Naive thymus-derived CD8-positive, alpha-beta T cell (primary cell): ENCODE data around the gene INPP4A. TPM values are rescaled to one million over a fixed set of nuclear protein-coding genes. Genes with fewer than 3 reads are reported as not detected.

Source experiments
- ATAC-seq, 2 donors: fragments of 150-1000 bp; cut with Tn5 transposase in 1 of 2; sonication (Bioruptor Pico), chemical (Tn5 transposase) in 1 of 2; 1 replicate in 1 of 2; 2 replicates in 1 of 2; pipeline ENCODE4 v1.10.0; 2021; ENCODE audit warnings: mild to moderate bottlenecking in 2 of 2, moderate library complexity in 2 of 2
- POLR2A ChIA-PET: fragments of 350-600 bp; sonication (Branson Sonifier 250); formaldehyde crosslinking; loops from one replicate; lab custom pipeline; 2021; ENCODE audit warnings: antibody characterized with exemption; lab: Charles Lee
- DNase-seq, 10 donors: peaks; one replicate each; pipeline versions ENCODE4 v3.0.0 to v3.0.0-alpha.2; 2020 to 2022
- H3K27ac Mint-ChIP-seq, 10 donors: one replicate each; pipeline ENCODE4 v1.8.0; 2020 to 2022; ENCODE audit warnings: mild to moderate bottlenecking in 10 of 10, mixed read lengths in 10 of 10, moderate library complexity in 4 of 10, inconsistent platforms in 1 of 10
- H3K27me3 Mint-ChIP-seq, 5 donors: one replicate each; pipeline ENCODE4 v1.8.0; 2021 to 2022; ENCODE audit warnings: mixed read lengths in 5 of 5
- H3K36me3 Mint-ChIP-seq, 3 donors: one replicate each; pipeline ENCODE4 v1.8.0; 2020 to 2022; ENCODE audit warnings: mixed read lengths in 3 of 3, mild to moderate bottlenecking in 2 of 3, inconsistent platforms in 1 of 3
- H3K4me1 Mint-ChIP-seq, 4 donors: one replicate each; pipeline ENCODE4 v1.8.0; 2021 to 2022; ENCODE audit warnings: mixed read lengths in 4 of 4
- H3K4me3 Mint-ChIP-seq, 10 donors: one replicate each; pipeline ENCODE4 v1.8.0; 2020 to 2022; ENCODE audit warnings: mild to moderate bottlenecking in 10 of 10, mixed read lengths in 10 of 10, moderate library complexity in 6 of 10, inconsistent platforms in 1 of 10
- H3K9me3 Mint-ChIP-seq, 9 donors: one replicate each; pipeline ENCODE4 v1.8.0; 2020 to 2022; ENCODE audit warnings: mixed read lengths in 9 of 9, mild to moderate bottlenecking in 3 of 9, inconsistent platforms in 1 of 9, moderate library complexity in 1 of 9
- polyA plus RNA-seq, 3 donors: library from polyadenylated mRNA; unstranded; fragments of 300-500 nt; fragmentation: Illumina TruSeq; gene quantifications; one replicate each; pipeline ENCODE4 v1.2.3, GENCODE V29; 2021
- total RNA-seq, 8 experiments: library from RNA in 2 of 8; stranded (reverse) in 2 of 8; gene quantifications; one replicate each; pipeline ENCODE4 v1.2.3 and lab custom pipeline; 2021 to 2026

The INPP4A gene
- total and polyA plus RNA-seq, 5 experiments from 2014 or later = 37.7 to 141 (median 64.3) TPM

DNA sequence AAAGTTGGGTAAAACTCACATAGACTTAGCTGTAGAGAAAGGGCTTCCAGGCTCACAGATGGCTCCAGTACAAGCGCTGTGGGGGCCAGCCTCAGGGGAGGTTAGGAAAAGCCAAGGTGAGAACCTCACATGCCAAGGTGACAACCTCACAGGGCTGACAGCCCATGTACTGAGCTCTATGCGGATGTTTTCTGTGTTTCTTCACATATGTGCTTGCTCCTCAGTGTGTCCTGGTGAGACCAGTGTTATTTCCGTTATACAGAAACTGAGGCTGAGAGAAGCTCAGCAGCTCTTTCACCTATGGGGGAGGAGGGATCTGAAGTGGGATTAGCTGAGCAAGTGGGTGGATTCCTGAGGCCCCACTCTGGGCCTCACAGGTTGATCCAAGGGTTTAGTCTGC is 67.3 kb downstream of the INPP4A start:
- POLR2A ChIA-PET = no interaction called here
- ATAC-seq (no peak), DNase-seq (no peak)
- Mint-ChIP-seq H3K36me3 (peaks cover 0 to 12% (median 3%) of the 10 kb centered on the region in 3 donors), H3K4me1 (peaks cover 57 to 99% (median 95%) of the 10 kb centered on the region in 4 donors), H3K27me3 (no peaks in the 10 kb centered on the region), H3K27ac (peak overlapping the region; percentile 14 to 96 (median 80)), H3K9me3 (no peaks in the 10 kb centered on the region), H3K4me3 (peak overlapping the region in 1 of 10 donors; percentile 23)

GRCh38 chr2:98512699-98513098 is 68.0 kb downstream of the INPP4A start:
- Mint-ChIP-seq H3K27ac (peak overlapping the region in 8 of 10 donors; percentile 52 to 92 (median 78)), H3K4me3 (no peak overlapping the region), H3K4me1 (peaks cover 59 to 99% (median 95%) of the 10 kb centered on the region in 4 donors), H3K36me3 (peaks cover 0 to 8% (median 0%) of the 10 kb centered on the region in 3 donors), H3K27me3 (no peaks in the 10 kb centered on the region), H3K9me3 (no peaks in the 10 kb centered on the region)
- no peak for ATAC-seq
- no peak for DNase-seq
- POLR2A ChIA-PET = no interaction called here

DNA sequence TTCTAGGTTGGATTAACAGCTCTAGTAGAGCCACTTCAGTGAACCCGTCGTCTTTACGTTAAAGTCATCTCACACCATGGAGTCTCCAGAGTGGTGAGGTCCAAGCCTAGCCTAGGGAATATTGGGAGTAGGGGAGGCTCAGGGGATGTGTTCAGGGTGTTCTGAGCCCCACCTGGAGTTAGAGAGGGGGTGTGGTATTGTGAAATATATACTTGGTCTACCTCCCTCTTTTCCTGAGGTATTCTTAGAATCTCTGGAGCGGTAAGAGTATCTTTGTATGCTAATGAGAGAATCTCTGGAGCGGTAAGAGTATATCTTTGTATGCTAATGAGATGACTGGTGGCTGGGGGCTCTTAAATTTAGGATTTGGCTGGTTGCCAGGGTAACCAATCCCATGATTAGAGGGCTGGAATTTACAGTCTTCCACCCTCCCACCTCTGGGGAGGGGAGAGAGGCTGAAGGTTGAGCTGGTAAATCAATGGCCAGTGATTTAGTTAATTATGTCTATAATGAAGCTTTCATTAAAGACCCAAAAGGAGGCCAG is 69.5 kb downstream of the INPP4A start:
- H3K27me3 Mint-ChIP-seq = no peaks in the 10 kb centered on the region
- peak overlapping the region; percentile 57 to 92 (median 72) for H3K27ac Mint-ChIP-seq
- ATAC-seq (no peak), DNase-seq (no peak)
- peaks cover 0 to 13% (median 0%) of the 10 kb centered on the region in 3 donors for H3K36me3 Mint-ChIP-seq
- POLR2A ChIA-PET = interaction anchor here (1.4 kb wide), 2 partner anchors 26 to 49 kb away, joined by 3 to 4 read pairs; no protein-coding TSS in a partner anchor
- peak overlapping the region in 5 of 10 donors; percentile 12 to 31 (median 22) for H3K4me3 Mint-ChIP-seq
- H3K4me1 Mint-ChIP-seq = peaks cover 57 to 98% (median 93%) of the 10 kb centered on the region in 4 donors
- no peaks in the 10 kb centered on the region for H3K9me3 Mint-ChIP-seq

GRCh38 chr2:98514879-98515249 is 70.2 kb downstream of the INPP4A start:
- peak overlapping the region; percentile 46 to 91 (median 78) for H3K27ac Mint-ChIP-seq
- peaks cover 0 to 20% (median 0%) of the 10 kb centered on the region in 3 donors for H3K36me3 Mint-ChIP-seq
- H3K27me3 Mint-ChIP-seq = no peaks in the 10 kb centered on the region
- ATAC-seq (no peak), DNase-seq (no peak)
- no peaks in the 10 kb centered on the region for H3K9me3 Mint-ChIP-seq
- POLR2A ChIA-PET = interaction anchor here (0.9 to 1.4 kb wide), 3 partner anchors 27 to 68 kb away, joined by 3 to 4 read pairs (median 4); no protein-coding TSS in a partner anchor
- H3K4me1 Mint-ChIP-seq = peaks cover 54 to 93% (median 87%) of the 10 kb centered on the region in 4 donors
- H3K4me3 Mint-ChIP-seq = peak overlapping the region in 7 of 10 donors; percentile 34 to 64 (median 37)

GRCh38 chr2:98515250-98515991 is 70.8 kb downstream of the INPP4A start:
- POLR2A ChIA-PET = interaction anchor here (0.7 to 1.4 kb wide), 5 partner anchors 10 to 102 kb away, joined by 3 to 4 read pairs (median 4); no protein-coding TSS in a partner anchor
- peak in 5 of 10 donors; percentile 22 to 51 (median 39) for DNase-seq

DNA sequence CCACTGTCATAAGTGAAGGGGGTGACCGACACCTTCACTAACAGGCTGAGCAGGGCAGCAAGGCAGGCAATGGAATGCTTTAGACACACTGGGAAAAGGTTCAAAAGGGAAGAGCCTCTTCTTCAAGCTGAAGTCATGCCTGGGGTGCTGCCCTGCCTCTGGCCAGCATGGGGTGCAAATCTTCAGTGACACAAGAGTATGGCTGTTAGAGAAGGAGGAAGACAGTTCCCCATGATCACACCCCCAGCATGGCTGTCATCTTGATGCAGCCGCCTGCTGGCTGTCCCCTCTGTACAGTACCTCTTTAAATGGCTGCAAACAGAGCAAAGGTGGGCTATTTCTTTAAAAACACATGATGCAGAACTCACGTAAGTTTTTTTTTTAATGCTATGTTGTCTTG is 71.9 kb downstream of the INPP4A start:
- H3K9me3 Mint-ChIP-seq = no peaks in the 10 kb centered on the region
- H3K4me3 Mint-ChIP-seq = peak overlapping the region in 5 of 10 donors; percentile 7 to 45 (median 23)
- DNase-seq (no peak), ATAC-seq (no peak)
- peak overlapping the region; percentile 15 to 94 (median 71) for H3K27ac Mint-ChIP-seq
- no peaks in the 10 kb centered on the region for H3K27me3 Mint-ChIP-seq
- H3K4me1 Mint-ChIP-seq = peaks cover 46 to 80% (median 72%) of the 10 kb centered on the region in 4 donors
- POLR2A ChIA-PET = interaction anchor here (0.5 to 1.1 kb wide), 2 partner anchors 11 to 76 kb away, joined by 3 read pairs; no protein-coding TSS in a partner anchor
- peaks cover 0 to 34% (median 0%) of the 10 kb centered on the region in 3 donors for H3K36me3 Mint-ChIP-seq

More at GRCh38 chr2:98515250-98515991, 70.8 kb downstream of the INPP4A start:
- peak; percentile 52 to 81 for ATAC-seq
- Mint-ChIP-seq H3K27ac (peak overlapping the region; percentile 46 to 91 (median 78)), H3K9me3 (no peaks in the 10 kb centered on the region), H3K4me1 (peaks cover 50 to 88% (median 81%) of the 10 kb centered on the region in 4 donors), H3K27me3 (no peaks in the 10 kb centered on the region), H3K36me3 (peaks cover 0 to 25% (median 0%) of the 10 kb centered on the region in 3 donors), H3K4me3 (peak overlapping the region in 8 of 10 donors; percentile 26 to 64 (median 36))

- POLR2A ChIA-PET = no interaction called here
- H3K9me3 Mint-ChIP-seq = no peaks in the 10 kb centered on the region
- H3K4me3 Mint-ChIP-seq = peak overlapping the region in 2 of 10 donors; percentile 3 to 23
- H3K4me1 Mint-ChIP-seq = peaks cover 37 to 72% (median 63%) of the 10 kb centered on the region in 4 donors
- ATAC-seq (no peak), DNase-seq (no peak)
- H3K36me3 Mint-ChIP-seq = peaks cover 0 to 41% (median 4%) of the 10 kb centered on the region in 3 donors
- H3K27ac Mint-ChIP-seq = peak overlapping the region; percentile 14 to 89 (median 70)
- H3K27me3 Mint-ChIP-seq = no peaks in the 10 kb centered on the region
Observed at GRCh38 chr2:98517636-98518035, 73.0 kb downstream of the INPP4A start.

DNA sequence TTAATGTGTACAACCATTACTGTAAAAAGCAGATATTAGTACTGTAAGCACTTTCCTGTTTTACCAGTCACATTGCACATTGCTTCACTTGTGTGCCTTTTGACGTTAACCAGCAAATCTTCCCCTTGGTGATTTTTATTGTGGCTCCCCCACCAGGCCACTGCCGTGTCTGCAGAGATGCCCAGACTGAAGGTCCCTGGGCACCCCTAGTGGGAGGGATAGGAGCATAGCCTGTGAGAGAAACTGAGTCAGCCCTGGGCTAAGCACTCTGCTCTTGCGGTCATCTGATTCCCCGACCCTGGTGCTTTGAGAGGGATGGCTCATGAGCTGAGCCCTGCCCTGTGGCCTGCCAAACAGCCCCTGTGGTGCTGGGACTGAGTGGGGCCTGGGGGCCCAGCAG is 73.4 kb downstream of the INPP4A start:
- Mint-ChIP-seq H3K4me3 (no peak overlapping the region), H3K36me3 (peaks cover 0 to 45% (median 9%) of the 10 kb centered on the region in 3 donors), H3K4me1 (peaks cover 38 to 70% (median 60%) of the 10 kb centered on the region in 4 donors), H3K9me3 (no peaks in the 10 kb centered on the region), H3K27ac (peak overlapping the region in 8 of 10 donors; percentile 33 to 89 (median 70)), H3K27me3 (no peaks in the 10 kb centered on the region)
- peak; percentile 40 to 78 (median 62) for DNase-seq
- ATAC-seq = peak; percentile 78 to 90
- POLR2A ChIA-PET = interaction anchor here (0.6 kb wide), 1 partner anchor 105 kb away, joined by 3 read pairs; no protein-coding TSS in a partner anchor

- H3K4me3 Mint-ChIP-seq = no peak overlapping the region
- no peak for DNase-seq
- H3K27ac Mint-ChIP-seq = peak overlapping the region in 6 of 10 donors; percentile 7 to 81 (median 51)
- peaks cover 0 to 50% (median 9%) of the 10 kb centered on the region in 3 donors for H3K36me3 Mint-ChIP-seq
- POLR2A ChIA-PET = no interaction called here
- no peaks in the 10 kb centered on the region for H3K9me3 Mint-ChIP-seq
- H3K27me3 Mint-ChIP-seq = no peaks in the 10 kb centered on the region
- ATAC-seq = no peak
- peaks cover 31 to 60% (median 51%) of the 10 kb centered on the region in 4 donors for H3K4me1 Mint-ChIP-seq
Observed at GRCh38 chr2:98519156-98519555, 74.5 kb downstream of the INPP4A start.

- POLR2A ChIA-PET = no interaction called here
- Mint-ChIP-seq H3K36me3 (peaks cover 0 to 56% (median 9%) of the 10 kb centered on the region in 3 donors), H3K27me3 (no peaks in the 10 kb centered on the region), H3K27ac (peak overlapping the region in 3 of 10 donors; percentile 3 to 33 (median 28)), H3K4me3 (no peak overlapping the region), H3K4me1 (peaks cover 33 to 56% (median 46%) of the 10 kb centered on the region in 4 donors), H3K9me3 (no peaks in the 10 kb centered on the region)
- DNase-seq (no peak), ATAC-seq (no peak)
Observed at GRCh38 chr2:98519851-98520250, 75.2 kb downstream of the INPP4A start.

DNA sequence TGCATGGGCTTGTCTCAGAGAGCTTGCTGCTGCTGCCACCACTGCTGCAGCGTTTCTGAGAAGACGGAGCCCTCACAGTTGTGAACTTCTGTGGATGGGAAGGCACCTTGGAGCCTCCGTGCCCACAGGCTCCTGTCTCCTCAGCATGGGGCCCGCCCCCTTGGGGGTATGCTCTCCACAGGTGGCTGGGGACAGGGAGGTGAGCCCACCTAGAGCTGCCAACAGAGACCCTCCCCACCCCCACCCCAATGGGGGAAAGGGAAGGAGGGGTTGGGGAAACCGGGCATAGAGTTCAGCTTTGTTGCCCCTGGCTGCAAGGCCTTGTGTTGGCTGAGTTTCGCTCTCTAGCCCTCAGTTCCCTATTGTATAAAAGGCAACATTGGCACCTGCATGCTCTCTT is 76.1 kb downstream of the INPP4A start:
- Mint-ChIP-seq H3K9me3 (no peaks in the 10 kb centered on the region), H3K4me1 (peaks cover 29 to 48% (median 40%) of the 10 kb centered on the region in 4 donors), H3K27me3 (no peaks in the 10 kb centered on the region), H3K4me3 (no peak overlapping the region), H3K27ac (no peak overlapping the region), H3K36me3 (peaks cover 0 to 64% (median 15%) of the 10 kb centered on the region in 3 donors)
- POLR2A ChIA-PET = no interaction called here
- ATAC-seq = no peak
- no peak for DNase-seq

GRCh38 chr2:98521266-98521665 is 76.6 kb downstream of the INPP4A start:
- no peak overlapping the region for H3K27ac Mint-ChIP-seq
- no peak for ATAC-seq
- H3K4me3 Mint-ChIP-seq = no peak overlapping the region
- no peak for DNase-seq
- POLR2A ChIA-PET = no interaction called here
- H3K9me3 Mint-ChIP-seq = no peaks in the 10 kb centered on the region
- H3K36me3 Mint-ChIP-seq = peaks cover 0 to 67% (median 15%) of the 10 kb centered on the region in 3 donors
- no peaks in the 10 kb centered on the region for H3K27me3 Mint-ChIP-seq
- H3K4me1 Mint-ChIP-seq = peaks cover 24 to 43% (median 37%) of the 10 kb centered on the region in 4 donors
